ENCODE results near the gene GINS1.

DNA sequence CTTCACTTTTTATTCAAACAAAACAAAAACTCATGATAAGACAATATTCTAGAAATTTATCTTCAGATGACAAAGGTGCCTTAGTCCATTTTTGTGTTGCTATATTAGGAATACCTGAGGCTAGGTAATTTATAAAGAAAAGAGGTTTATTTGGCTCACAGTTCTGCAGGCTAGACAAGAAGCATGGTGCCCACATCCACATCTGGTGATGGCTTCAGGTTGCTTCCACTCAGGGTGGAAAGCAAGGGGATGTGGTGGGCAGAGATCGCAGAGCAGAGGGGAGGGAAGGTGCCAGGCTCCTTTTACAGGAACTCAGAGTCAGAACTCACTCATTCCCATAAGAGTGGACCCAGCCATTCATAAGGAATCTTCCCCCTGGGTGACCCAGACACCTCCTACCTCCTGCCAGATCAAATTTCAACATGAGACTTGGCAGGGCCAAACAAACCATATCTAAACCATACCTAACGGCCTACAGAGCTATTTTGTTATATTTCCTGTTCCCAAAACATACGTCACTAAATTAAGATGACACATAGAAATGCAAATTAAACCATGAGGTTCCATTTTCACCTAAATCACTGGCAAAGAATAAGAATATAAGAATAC lies 43.2 kb upstream of the GINS1 start:
- TF ChIP-seq POLR2AphosphoS5 (IDR thresholded peaks at IDR 0.05; ENCODE audit: low read depth, low read length) (no peak), POLR2A (IDR thresholded peaks at IDR 0.05; ENCODE audit: low read depth, low read length) (no peak)

All from GM12892 (cell line).